ENCODE measurements around the gene UBE2J2.
"Not testable (repeated sequence)": the region's sequence is repeated elsewhere in the genome, so short reads cannot be mapped to it uniquely, and the experiment has no call there.

Gene UBE2J2

DNA sequence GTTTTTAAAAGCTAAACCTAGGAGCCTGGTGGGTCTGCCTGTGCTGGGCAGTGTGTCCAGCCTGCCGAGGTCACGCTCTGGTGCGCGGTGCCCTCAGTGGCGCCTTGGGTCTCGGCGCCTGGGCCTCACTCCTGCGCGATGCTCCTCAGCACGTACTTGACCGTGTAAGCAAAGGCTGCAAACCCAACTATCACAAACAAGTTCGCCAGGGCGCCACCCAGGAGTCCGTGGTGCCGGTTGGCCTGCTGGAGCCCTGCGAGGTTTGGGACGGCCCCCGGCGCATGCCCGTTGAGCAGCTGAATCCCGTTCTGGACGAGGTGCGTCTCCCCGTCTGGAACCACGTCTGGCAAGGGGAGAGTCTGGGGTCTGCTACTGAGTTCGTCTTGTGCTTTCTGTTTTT, 18.6 kb downstream of the UBE2J2 start:
- DNase-seq: no peak

- DNase-seq: no peak
These were observed 19.0 kb downstream of the UBE2J2 start for GRCh38 chr1:1254667-1254998.

GRCh38 chr1:1253972-1254666, 19.5 kb downstream of the UBE2J2 start:
- DNase-seq: no peak

DNA sequence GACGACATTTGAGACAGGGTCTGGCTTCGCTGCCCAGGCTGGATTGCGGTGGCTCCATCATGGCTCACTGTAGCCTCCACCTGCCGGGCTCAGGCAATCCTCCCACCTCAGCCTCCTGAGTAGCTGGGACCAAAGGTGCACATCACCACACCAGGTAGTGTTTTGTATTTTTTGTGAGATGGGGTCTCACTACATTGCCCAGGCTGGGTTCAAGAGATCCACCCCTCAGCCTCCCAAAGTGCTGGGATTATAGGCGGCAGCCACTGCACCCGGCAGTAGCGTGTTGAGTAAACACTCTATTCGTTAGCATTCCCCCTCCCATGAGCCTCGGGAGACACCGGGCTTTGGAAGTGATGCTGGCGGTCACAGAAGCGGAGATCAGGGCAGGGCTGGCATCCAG, 20.3 kb downstream of the UBE2J2 start:
- DNase-seq: no peak

- DNase-seq: no peak
These were observed 22.8 kb downstream of the UBE2J2 start for GRCh38 chr1:1250786-1251284.

- not testable (repeated sequence) for DNase-seq
These were observed 25.4 kb downstream of the UBE2J2 start for GRCh38 chr1:1248009-1248913.

DNA sequence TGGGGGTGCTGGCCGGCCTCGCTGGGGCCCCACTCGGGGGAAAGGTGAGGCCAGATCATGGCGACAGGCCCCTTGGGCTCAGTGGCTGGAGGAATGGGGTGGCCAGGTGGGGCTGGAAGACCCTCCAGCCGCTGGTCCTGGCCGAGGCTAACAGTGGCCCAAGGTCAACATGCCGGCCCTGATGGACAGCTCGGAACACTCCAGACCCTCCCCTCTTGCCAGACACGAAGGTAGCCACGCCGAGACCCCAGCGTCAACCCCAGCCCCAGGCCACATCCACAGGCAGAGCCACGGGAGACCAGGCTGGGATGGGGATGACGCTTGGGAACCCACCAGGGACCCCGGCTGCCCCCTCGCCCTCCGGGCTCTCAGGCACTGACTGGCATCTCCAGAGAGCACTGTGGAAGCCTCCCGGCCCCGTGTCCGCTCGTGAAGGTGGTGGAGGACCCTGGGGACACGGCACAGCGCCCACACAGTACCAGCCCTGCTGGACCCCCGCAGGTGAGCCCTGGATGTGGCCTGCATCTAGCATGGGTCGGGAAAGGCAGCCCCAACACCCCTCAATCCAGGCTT, 26.2 kb downstream of the UBE2J2 start:
- DNase-seq: no peak

DNA sequence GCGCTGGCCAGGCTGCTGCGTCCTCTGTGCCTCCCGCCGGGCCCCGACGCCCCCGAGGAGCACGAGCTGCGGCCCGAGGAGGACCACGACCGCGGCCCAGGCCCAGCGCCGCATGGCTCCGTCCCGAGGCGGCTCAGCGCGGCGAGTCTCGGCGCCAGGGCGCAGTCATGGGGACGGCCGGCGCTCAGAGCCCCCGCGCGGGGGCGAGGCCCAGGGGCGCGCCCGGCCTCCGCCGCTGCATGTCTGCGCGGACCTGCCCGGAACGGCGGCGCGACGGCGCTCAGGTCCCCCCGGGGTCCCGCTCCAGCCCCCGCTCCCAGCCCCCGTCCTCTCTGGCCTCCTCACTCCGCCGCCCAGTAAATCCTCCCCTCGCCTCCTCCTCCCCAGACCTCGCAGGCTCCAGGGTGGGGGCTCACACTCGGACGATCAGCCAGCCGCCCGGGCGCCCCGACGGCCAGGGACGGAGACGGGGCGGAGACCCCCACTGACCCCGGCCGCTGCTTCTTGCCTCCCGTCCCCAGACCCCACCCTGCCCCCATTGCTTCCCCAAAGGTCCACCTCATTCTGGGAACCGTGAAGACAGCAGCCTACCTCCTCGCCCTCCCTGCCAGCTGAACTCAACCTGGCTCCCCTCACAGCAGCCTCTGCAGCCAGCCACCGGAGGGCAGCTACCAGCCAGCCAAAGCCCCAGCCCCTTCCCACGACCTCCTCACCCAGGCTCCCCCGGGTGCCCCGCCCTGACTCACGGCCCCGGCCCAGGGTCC, 26.9 kb downstream of the UBE2J2 start, which contains the start of gene C1QTNF12:
C1QTNF12 (minus strand) TSS at position 146 of the 764 bp plus-strand sequence; CDS start at position 114, 32 bp downstream.
- DNase-seq: peak; percentile 22

DNA sequence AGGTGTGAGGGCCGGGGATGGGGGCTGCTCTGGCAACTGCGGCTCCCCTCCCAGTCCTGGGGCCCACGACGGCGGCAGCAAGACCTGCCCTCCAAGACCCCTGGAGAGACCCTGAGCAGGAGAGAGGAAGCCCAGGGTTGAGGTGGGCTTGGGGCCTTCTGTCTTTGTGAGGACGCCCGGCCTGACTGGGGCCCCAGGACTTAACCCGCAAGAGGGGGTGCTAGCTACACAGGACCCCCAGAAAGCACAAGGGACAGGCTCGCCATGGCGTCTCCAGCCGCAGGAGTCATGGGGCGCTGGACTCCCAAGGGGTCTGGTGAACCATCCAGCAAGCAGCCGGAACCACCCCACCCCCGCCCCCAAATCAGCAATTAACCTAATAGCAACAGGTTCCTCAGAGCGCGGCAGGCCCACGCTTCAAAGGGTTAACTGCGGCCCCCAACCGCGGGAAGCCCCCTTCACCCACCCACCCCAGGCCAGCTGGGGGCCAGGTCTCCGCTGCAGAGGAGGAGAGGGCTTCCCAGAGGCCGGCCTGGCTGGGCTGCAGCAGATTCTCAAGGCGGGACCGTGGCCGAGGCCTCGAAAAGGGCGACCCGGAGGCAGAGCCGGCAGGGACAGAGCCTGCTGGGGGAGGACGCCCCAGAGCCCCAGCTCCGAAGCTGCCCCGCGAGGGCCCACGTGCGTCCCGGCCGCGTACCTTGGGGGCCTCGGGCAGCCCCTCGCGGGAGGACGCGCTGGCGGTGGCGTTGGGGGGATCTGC, 27.7 kb downstream of the UBE2J2 start:
- DNase-seq: no peak

GRCh38 chr1:1245178-1245816, 28.4 kb downstream of the UBE2J2 start:
- DNase-seq: no peak

DNA sequence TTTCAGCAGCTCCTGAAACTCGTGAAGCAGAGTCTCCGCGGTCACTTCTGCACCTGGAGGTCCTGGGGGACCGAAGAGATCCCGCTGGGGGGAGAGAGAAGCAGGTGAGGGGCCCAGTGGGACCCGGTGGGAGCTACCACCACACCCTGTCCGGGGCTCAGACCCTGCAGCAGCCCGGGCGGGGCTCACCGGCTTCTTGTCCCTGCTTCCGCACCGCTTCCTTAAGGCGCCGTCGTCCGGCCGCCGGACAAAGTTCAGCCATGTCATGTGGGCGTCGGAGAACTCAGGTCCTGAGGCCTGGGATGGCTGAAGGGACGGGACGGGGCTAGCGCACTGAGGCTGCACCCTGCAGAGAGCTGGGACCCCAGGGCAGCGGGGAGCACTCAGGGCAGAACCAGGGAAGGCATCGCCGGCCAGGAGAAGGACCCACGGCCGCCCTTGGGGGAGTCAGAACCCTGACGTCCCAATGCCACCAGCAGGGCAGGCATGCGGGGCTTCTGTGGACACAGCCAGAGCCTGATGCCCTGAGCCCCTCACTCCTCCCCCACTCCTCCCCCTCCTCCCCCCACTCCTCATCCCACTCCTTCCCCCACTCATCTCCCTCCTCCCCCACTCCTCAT, 29.4 kb downstream of the UBE2J2 start:
- peak; percentile 36 for DNase-seq

DNA sequence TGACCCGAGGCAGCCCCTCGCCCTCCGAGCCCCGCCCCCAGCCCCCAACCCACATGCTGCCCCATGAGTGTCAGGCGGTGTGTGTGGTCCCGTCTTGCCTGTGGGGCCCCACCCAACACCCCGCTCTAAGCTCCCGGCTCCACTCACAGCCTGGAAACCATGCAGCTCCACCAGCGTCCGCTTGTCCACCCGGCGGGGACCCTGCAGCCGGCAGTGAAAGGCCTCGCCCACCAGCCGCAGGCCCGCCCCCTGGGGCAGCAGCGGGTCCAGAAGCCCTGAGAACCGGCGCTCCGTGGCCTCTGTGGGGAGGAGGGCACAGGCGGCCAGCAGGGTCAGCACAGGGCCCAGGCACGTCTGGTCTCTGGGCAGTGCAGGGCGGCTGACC, 29.9 kb downstream of the UBE2J2 start:
- DNase-seq: peak; percentile 45

- DNase-seq: no peak
These were observed 30.4 kb downstream of the UBE2J2 start for GRCh38 chr1:1243266-1243660.

- DNase-seq: no peak
These were observed 31.0 kb downstream of the UBE2J2 start for GRCh38 chr1:1242461-1243265.

DNA sequence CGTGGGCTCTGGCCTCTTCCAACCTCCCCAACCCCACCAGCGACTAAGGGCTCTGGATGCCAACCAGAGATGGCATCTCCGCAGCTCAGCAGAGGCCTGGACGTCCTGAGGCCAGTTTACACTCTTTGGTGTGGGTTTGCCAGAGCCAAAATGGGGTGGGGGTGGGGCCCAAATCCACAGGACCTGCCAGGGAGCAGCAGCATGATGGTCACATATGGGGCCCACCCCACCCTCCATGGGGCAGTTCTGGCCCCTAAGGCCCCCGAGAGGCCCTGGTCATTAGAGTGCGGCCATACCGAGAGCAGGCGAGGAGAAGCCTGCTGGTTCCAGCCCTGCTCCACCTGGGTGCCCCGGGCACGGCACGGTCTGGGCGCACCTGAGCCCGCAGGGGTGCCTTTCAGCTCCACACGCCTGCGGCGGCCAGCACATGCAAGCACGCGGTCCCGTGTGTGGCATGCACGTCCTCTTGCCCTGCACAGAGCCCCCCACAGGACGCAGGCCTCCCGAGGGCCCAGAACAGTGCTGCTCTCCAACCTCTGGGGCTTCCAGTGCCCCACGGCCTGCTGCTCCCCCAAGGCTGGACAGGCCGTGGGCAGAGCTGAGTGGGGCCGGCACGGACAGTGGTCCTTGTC, 31.9 kb downstream of the UBE2J2 start:
- no peak for DNase-seq

DNA sequence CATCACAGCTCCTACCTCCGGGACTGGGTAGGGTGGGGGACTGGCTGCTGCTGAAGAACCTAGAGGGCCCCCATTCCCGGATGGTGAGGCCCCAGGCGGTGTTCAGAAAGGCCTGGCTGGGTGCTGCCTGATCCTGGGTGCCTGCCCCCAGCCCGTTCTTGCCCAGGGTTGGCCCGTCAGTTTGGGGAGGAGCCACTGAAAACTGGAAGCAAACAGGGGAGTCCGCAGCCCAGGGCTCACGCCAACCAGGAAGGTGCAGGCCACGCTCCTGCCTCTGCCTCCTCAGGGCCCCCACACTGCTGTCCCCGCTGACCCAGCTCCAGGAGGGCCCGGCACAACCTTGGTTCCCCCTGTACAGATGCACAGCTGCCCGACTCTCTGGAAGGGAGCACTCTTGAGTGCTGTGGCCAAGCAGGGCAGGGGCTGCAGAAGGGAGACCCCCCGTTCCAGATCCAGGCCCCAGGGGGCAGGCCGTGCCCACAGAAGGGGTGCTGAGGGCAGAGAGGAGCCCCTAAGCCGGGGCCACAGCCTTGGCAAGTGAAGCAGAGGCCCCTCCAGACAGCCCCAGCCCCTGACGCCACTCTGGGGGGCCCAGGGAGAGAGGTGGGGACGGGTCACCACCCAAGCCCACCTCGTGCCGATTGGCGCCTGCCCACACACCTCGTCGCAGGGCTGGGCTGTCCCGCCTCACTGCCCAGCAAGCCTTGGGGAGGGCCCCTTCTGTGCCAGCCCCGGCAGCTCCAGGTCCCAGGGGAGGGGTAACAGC, 32.6 kb downstream of the UBE2J2 start:
- DNase-seq: no peak

GRCh38 chr1:1240348-1240732, 33.3 kb downstream of the UBE2J2 start:
- no peak for DNase-seq

- DNase-seq: no peak
These were observed 33.9 kb downstream of the UBE2J2 start for GRCh38 chr1:1239614-1240347.
